ENCODE measurements around the gene GDPD5.

Gene GDPD5

GRCh38 chr11:75496305-75496752 lies 29.4 kb downstream of the GDPD5 start:
- H3K4me3 ChIP-seq: no peak overlapping the region
- TF ChIP-seq CTCF (IDR thresholded peaks at IDR 0.05): no peak
- no peaks in the 10 kb centered on the region for H3K9me3 ChIP-seq
- H3K27ac ChIP-seq: no peak overlapping the region
- no peaks in the 10 kb centered on the region for H3K27me3 ChIP-seq
- H3K36me3 ChIP-seq: no peaks in the 10 kb centered on the region
- intact Hi-C loops (cut with DNase I; ENCODE audit: low total_unique reads): no loop called here
- H3K4me1 ChIP-seq: peaks cover 0 to 27% (median 19%) of the 10 kb centered on the region in 4 donors
- no peak for DNase-seq

GRCh38 chr11:75495749-75496304 lies 29.9 kb downstream of the GDPD5 start:
- Histone ChIP-seq H3K27ac (no peak overlapping the region), H3K4me3 (no peak overlapping the region), H3K9me3 (no peaks in the 10 kb centered on the region), H3K4me1 (peaks cover 0 to 28% (median 19%) of the 10 kb centered on the region in 4 donors), H3K36me3 (no peaks in the 10 kb centered on the region), H3K27me3 (no peaks in the 10 kb centered on the region)
- no peak for DNase-seq
- no peak for TF ChIP-seq CTCF (IDR thresholded peaks at IDR 0.05)
- intact Hi-C loops (cut with DNase I; ENCODE audit: low total_unique reads): no loop called here

GRCh38 chr11:75493626-75494025 lies 32.1 kb downstream of the GDPD5 start:
- peaks cover 0 to 13% (median 7%) of the 10 kb centered on the region in 4 donors for H3K4me1 ChIP-seq
- no peak for DNase-seq
- no peaks in the 10 kb centered on the region for H3K27me3 ChIP-seq
- no peaks in the 10 kb centered on the region for H3K9me3 ChIP-seq
- H3K4me3 ChIP-seq: no peak overlapping the region
- no peak for TF ChIP-seq CTCF (IDR thresholded peaks at IDR 0.05)
- H3K36me3 ChIP-seq: peaks cover 0 to 1% (median 0%) of the 10 kb centered on the region in 3 donors
- intact Hi-C loops (cut with DNase I; ENCODE audit: low total_unique reads): no loop called here
- no peak overlapping the region for H3K27ac ChIP-seq

- H3K4me1 ChIP-seq: peaks cover 0 to 5% (median 4%) of the 10 kb centered on the region in 4 donors
- no peak overlapping the region for H3K4me3 ChIP-seq
- no peak overlapping the region for H3K27ac ChIP-seq
- H3K9me3 ChIP-seq: no peaks in the 10 kb centered on the region
- intact Hi-C loops (cut with DNase I; ENCODE audit: low total_unique reads): no loop called here
- no peak for TF ChIP-seq CTCF (IDR thresholded peaks at IDR 0.05)
- H3K36me3 ChIP-seq: peaks cover 0 to 4% (median 0%) of the 10 kb centered on the region in 3 donors
- DNase-seq: no peak
- H3K27me3 ChIP-seq: no peaks in the 10 kb centered on the region
Measured at GRCh38 chr11:75492181-75492820, 33.4 kb downstream of the GDPD5 start.

- Histone ChIP-seq H3K27ac (no peak overlapping the region), H3K36me3 (peaks cover 0 to 4% (median 0%) of the 10 kb centered on the region in 3 donors), H3K4me3 (no peak overlapping the region), H3K4me1 (peaks cover 0 to 5% (median 4%) of the 10 kb centered on the region in 4 donors), H3K9me3 (no peaks in the 10 kb centered on the region), H3K27me3 (no peaks in the 10 kb centered on the region)
- DNase-seq: no peak
- TF ChIP-seq CTCF (IDR thresholded peaks at IDR 0.05): no peak
- intact Hi-C loops (cut with DNase I; ENCODE audit: low total_unique reads): no loop called here
Measured at GRCh38 chr11:75491465-75491864, 34.3 kb downstream of the GDPD5 start.
